Measurements from ENCODE around the gene BCAP29.

DNA sequence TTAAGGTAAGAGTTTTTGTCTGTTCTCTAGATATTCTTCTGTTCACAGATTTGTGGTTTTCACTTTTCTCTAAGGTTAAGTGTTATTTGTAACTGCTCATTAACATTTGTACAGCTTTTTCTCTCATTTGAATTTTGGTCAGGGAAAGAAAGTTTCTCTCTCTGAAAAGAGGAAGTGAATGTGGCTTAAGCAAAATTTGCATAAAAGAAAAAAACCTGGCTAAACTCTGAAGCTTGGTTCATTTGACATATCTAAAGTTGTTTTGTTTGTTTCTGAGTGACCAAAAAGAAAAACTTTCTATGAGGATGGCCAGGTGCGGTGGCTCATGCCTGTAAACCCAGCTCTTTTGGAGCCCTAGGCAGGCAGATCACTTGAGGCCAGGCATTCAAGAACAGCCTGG lies 58.5 kb downstream of the BCAP29 start:
- TF ChIP-seq POLR2AphosphoS5 (IDR thresholded peaks at IDR 0.05) (no peak), POLR2A (IDR thresholded peaks at IDR 0.05) (no peak), CTCF (IDR thresholded peaks at IDR 0.05) (no peak), EP300 (IDR thresholded peaks at IDR 0.05) (no peak)

All from upper lobe of left lung (tissue), 4 donors.